Activated naive CD8-positive, alpha-beta T cell (primary cell): ENCODE measurements around the gene SYNRG.

Experiments
- H3K27ac Mint-ChIP-seq: one replicate; pipeline ENCODE4 v1.8.0; 2021; ENCODE audit warnings: mixed read lengths
- H3K27me3 Mint-ChIP-seq: one replicate; pipeline ENCODE4 v1.8.0; 2021; ENCODE audit warnings: mixed read lengths
- H3K36me3 Mint-ChIP-seq: one replicate; pipeline ENCODE4 v1.8.0; 2021; ENCODE audit warnings: mixed read lengths
- H3K4me1 Mint-ChIP-seq: one replicate; pipeline ENCODE4 v1.8.0; 2021; ENCODE audit warnings: low read depth, mixed read lengths
- H3K4me3 Mint-ChIP-seq: one replicate; pipeline ENCODE4 v1.8.0; 2021; ENCODE audit warnings: mild to moderate bottlenecking, mixed read lengths
- H3K9me3 Mint-ChIP-seq: one replicate; pipeline ENCODE4 v1.8.0; 2021; ENCODE audit warnings: low read depth, mixed read lengths

SYNRG gene

GRCh38 chr17:37465069-37465616 is 144.1 kb downstream of the SYNRG start:
- Mint-ChIP-seq H3K27me3 (no peaks in the 10 kb centered on the region), H3K27ac (no peak overlapping the region), H3K4me1 (peaks cover 2% of the 10 kb centered on the region), H3K9me3 (no peaks in the 10 kb centered on the region), H3K4me3 (no peak overlapping the region), H3K36me3 (peaks cover 8% of the 10 kb centered on the region)
